Measurements from ENCODE around the gene HECTD4.

GRCh38 chr12:112341046-112341825 lies 41.0 kb downstream of the HECTD4 start:
- TF ChIP-seq CTCF (IDR thresholded peaks at IDR 0.05; ENCODE audit: poor library complexity, severe bottlenecking) (no peak), REST (IDR thresholded peaks at IDR 0.05; ENCODE audit: borderline replicate concordance) (no peak), TAF1 (IDR thresholded peaks at IDR 0.05; ENCODE audit: low read depth) (no peak), EZH2 (IDR thresholded peaks at IDR 0.05; ENCODE audit: borderline replicate concordance, insufficient read depth, low read length, poor library complexity, severe bottlenecking) (no peak), EP300 (conservative IDR thresholded peaks at IDR 0.05; ENCODE audit: poor library complexity, severe bottlenecking) (no peak), POLR2AphosphoS5 (IDR thresholded peaks at IDR 0.05) (no peak), MXI1 (conservative IDR thresholded peaks at IDR 0.05; ENCODE audit: poor library complexity, severe bottlenecking) (no peak), RAD21 (conservative IDR thresholded peaks at IDR 0.05) (no peak), SMC3 (conservative IDR thresholded peaks at IDR 0.05; ENCODE audit: poor library complexity) (no peak)

Data from neural cell (in vitro differentiated cells).